ENCODE measurements around the gene ANO10.

DNA sequence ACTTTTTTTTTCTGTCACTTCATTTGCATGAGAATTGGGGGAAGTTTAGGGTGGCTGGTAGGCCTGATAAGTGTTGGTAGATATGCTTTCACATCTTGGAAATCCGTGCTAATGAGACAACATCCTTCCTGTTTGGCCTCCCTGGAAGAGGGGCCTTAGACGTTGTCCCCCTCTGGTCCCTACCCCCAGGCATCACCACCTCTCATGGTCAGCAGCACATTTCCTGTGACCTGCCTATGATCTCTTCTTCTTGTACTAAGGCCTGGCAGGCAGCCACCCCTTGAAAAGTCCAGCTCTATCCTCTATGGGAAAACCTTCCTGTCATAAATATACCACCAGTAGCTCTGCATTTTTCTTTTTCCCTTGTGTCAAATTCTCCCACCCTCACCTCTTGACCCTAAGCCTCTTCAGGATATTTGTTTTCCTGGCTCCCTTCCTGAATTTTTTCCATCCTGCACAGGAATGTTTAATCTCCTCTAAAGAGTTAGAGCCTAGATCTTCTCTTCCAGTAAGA lies 227.7 kb downstream of the ANO10 start:
- TF ChIP-seq POLR2AphosphoS5 (IDR thresholded peaks at IDR 0.05) (no peak), EP300 (conservative IDR thresholded peaks at IDR 0.05; ENCODE audit: poor library complexity, severe bottlenecking) (no peak)
- TF ChIP-seq, protein P1, sequence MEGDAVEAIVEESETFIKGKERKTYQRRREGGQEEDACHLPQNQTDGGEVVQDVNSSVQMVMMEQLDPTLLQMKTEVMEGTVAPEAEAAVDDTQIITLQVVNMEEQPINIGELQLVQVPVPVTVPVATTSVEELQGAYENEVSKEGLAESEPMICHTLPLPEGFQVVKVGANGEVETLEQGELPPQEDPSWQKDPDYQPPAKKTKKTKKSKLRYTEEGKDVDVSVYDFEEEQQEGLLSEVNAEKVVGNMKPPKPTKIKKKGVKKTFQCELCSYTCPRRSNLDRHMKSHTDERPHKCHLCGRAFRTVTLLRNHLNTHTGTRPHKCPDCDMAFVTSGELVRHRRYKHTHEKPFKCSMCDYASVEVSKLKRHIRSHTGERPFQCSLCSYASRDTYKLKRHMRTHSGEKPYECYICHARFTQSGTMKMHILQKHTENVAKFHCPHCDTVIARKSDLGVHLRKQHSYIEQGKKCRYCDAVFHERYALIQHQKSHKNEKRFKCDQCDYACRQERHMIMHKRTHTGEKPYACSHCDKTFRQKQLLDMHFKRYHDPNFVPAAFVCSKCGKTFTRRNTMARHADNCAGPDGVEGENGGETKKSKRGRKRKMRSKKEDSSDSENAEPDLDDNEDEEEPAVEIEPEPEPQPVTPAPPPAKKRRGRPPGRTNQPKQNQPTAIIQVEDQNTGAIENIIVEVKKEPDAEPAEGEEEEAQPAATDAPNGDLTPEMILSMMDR (IDR thresholded peaks at IDR 0.05; ENCODE audit: poor library complexity, severe bottlenecking): no peak

Data from neural cell (in vitro differentiated cells).